ENCODE measurements around the gene TAS2R40. TPM values are rescaled to one million over a fixed set of nuclear protein-coding genes. Genes with fewer than 3 reads are reported as not detected.
A peak's percentile ranks its signal among the peaks of the same experiment; 100 is the strongest.
"Not testable (repeated sequence)": the region's sequence is repeated elsewhere in the genome, so short reads cannot be mapped to it uniquely, and the experiment has no call there.

TAS2R40 gene
- total and polyA plus RNA-seq, 11 donors: not detected

- intact Hi-C loops (cut with DNase I): loop anchor here in 1 of 10 donors (10.0 kb wide), 1 partner anchor 331 kb away; no protein-coding TSS in a partner anchor
- no peak for TF ChIP-seq CTCF (IDR thresholded peaks at IDR 0.05)
- TF ChIP-seq POLR2A (IDR thresholded peaks at IDR 0.05): no peak
- H3K27me3 ChIP-seq: no peaks in the 10 kb centered on the region
- 71 to 78% (median 74%) methylated on average over 13 of the region's 13 CpGs for WGBS, 4 donors
- no peaks in the 10 kb centered on the region for H3K36me3 ChIP-seq
- H3K27ac ChIP-seq: no peak overlapping the region
- H3K4me3 ChIP-seq: peak overlapping the region in 1 of 12 donors; percentile 25
- H3K4me1 ChIP-seq: peaks cover 0 to 23% (median 0%) of the 10 kb centered on the region in 12 donors
- ATAC-seq (peak; percentile 41 to 77 (median 59)), DNase-seq (peak in 4 of 5 donors; percentile 30 to 32 (median 31))
- H3K9me3 ChIP-seq: no peaks in the 10 kb centered on the region
Measured at GRCh38 chr7:143205560-143206293, 16.1 kb upstream of the TAS2R40 start.

- H3K27ac ChIP-seq: no peak overlapping the region
- WGBS, 4 donors: 16 to 34% (median 23%) methylated on average over 4 of the region's 4 CpGs
- peaks cover 0 to 20% (median 0%) of the 10 kb centered on the region in 12 donors for H3K4me1 ChIP-seq
- ATAC-seq (no peak), DNase-seq (no peak)
- TF ChIP-seq CTCF (IDR thresholded peaks at IDR 0.05) (no peak), POLR2A (IDR thresholded peaks at IDR 0.05) (no peak)
- no peaks in the 10 kb centered on the region for H3K36me3 ChIP-seq
- H3K27me3 ChIP-seq: no peaks in the 10 kb centered on the region
- no peak overlapping the region for H3K4me3 ChIP-seq
- intact Hi-C loops (cut with DNase I): loop anchor here in 6 of 10 donors (5.0 to 10.0 kb wide), 3 partner anchors 356 to 606 kb away; partner anchors contain the start of gene EPHB6 (in 4 of the 6)
- H3K9me3 ChIP-seq: peaks cover 0 to 5% (median 0%) of the 10 kb centered on the region in 12 donors
Measured at GRCh38 chr7:143210541-143210940, 11.3 kb upstream of the TAS2R40 start.

GRCh38 chr7:143213478-143213877 is 8.4 kb upstream of the TAS2R40 start:
- 88 to 96% (median 92%) methylated on average over 4 of the region's 4 CpGs for WGBS, 4 donors
- H3K36me3 ChIP-seq: not testable (repeated sequence)
- intact Hi-C loops (cut with DNase I): loop anchor here in 6 of 10 donors (2.0 to 10.0 kb wide), 5 partner anchors 199 to 609 kb away; partner anchors contain the start of gene EPHB6 (in 4 of the 6)

GRCh38 chr7:143214789-143215679 is 6.8 kb upstream of the TAS2R40 start:
- Histone ChIP-seq H3K27ac (no peak overlapping the region), H3K36me3 (no peaks in the 10 kb centered on the region), H3K27me3 (peaks cover 0 to 2% (median 0%) of the 10 kb centered on the region in 9 donors), H3K4me3 (no peak overlapping the region), H3K9me3 (peaks cover 0 to 5% (median 0%) of the 10 kb centered on the region in 12 donors), H3K4me1 (no peaks in the 10 kb centered on the region)
- peak in 4 of 5 donors; percentile 31 to 48 (median 40) for DNase-seq
- ATAC-seq: peak in 3 of 4 donors; percentile 70 to 78 (median 73)
- 19 to 21% (median 20%) methylated on average over 8 of the region's 8 CpGs for WGBS, 4 donors
- intact Hi-C loops (cut with DNase I): loop anchor here (1.0 to 10.0 kb wide), 9 partner anchors 206 to 610 kb away; partner anchors contain the start of gene EPHB6 (in 5 of the 10)
- peak; percentile 98 to 100 (median 100) for TF ChIP-seq CTCF (IDR thresholded peaks at IDR 0.05)
- TF ChIP-seq POLR2A (IDR thresholded peaks at IDR 0.05): no peak

More at GRCh38 chr7:143213478-143213877, 8.4 kb upstream of the TAS2R40 start:
- not testable (repeated sequence) for H3K9me3 ChIP-seq, ATAC-seq, H3K4me1 ChIP-seq, H3K4me3 ChIP-seq, H3K27me3 ChIP-seq, DNase-seq, H3K27ac ChIP-seq

Measured in heart left ventricle (tissue), 16 donors.